NCI-H2029 treated with DMSO at 0.1 percent for 48 hours (cell line): ENCODE measurements around the gene EVI2A.

ENCODE experiments used
- DNase-seq: peaks from one replicate; lab custom pipeline; 2025; lab: John Stamatoyannopoulos, UW

Gene EVI2A

DNA sequence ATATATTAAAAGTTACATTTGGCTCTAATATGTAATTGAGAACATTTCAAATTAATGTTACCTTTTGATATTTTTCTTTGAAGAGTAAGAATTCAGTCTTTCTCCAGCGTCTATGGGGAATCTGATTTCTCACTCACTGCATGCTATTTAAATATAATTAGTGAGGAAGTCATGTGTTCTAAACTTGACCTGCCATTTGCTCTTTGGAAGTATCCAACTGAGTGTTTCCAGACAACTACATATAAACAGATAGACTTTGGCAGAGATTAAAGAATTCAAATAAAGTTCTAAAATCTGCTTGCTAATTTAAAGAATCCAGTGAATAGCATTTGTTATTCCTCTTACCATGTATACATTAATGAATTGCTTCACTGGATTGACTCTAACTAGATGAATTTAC lies 47.9 kb downstream of the EVI2A start:
- DNase-seq: no peak

DNA sequence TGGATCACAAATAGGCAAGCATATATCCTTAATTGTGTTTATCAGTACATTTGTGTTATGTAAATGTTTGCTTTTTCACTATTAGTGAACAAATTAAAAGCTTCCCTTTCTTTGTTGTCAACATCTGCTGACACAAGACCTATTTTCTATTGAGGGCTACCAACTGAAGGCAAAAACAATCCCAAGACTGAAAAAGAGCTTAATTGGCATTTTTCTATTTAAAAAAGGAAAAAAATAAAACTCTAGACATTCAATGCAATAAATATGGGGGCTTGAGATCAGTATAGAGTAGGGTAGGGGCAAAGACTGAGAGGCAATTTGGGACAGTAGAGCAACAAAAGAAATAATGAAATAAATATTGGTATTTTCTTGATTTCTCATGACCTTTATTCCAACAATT lies 48.6 kb downstream of the EVI2A start:
- DNase-seq: no peak

DNA sequence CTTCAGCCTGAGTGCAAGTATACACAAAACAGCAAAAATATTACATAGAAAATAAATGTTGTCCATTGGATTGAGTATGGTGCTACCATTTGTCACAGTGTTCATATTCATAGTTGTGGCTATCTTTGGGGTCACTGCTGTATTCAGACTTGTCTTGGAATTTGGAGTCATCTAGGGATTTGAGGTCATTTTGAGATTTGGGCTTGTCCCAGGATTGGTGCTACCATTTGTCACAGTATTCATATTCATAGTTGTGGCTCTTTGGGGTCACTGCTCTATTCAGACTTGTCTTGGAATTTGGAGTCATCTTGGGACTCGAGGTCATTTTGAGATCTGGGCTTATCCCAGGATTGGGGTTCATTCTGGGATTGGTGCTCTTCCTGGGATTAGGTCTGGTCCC lies 49.2 kb downstream of the EVI2A start:
- no peak for DNase-seq

DNA sequence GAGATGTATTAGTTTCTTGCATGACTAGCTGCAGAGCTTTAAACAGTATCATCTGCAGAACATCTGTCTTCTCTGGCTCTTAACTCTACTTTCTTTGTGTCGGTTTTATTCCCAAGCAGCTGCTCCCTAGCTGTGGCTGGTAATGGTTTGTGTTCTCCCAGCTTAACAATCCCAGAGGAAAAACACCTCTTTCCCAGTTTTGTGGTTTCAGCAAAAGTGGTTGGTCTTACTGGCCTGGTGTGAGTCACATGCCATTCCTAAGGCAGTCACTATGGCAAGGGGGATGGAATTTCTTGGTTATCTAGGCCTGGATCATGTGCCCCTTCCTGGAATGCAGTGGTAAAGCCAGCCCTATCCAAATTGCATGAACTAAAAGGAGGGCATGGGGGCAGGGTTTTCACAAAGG lies 51.8 kb downstream of the EVI2A start:
- DNase-seq: no peak

DNA sequence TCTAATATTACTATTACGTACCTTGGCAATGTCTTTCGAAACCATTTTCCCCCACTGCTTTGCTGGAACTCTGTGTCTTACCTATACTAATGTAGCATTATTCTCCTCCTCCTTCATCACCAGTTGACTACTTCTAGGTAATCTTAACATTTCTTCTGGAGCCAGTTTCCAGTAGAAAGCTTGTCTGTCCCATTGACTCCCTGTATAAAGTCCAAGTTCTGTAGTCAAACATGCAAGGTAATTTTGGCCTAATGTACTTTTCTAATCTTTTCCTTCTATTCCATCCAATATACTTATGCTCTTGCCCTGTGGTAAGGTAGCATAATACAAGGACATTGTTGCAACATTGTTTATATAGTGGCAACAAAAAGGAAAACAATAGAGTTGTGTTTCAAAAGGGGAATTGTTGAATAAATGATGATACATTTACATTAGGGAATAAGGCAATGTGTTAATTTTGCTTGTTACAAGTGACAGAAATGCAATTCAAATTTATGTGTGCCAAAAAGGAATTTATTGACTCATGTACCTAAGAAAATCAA lies 52.3 kb downstream of the EVI2A start:
- no peak for DNase-seq
